NCI-H82 treated with DMSO at 0.1 percent for 48 hours (cell line): ENCODE measurements around the gene POLRMT.
"Not testable (repeated sequence)": the region's sequence is repeated elsewhere in the genome, so short reads cannot be mapped to it uniquely, and the experiment has no call there.

ENCODE experiments used
- DNase-seq: peaks from one replicate; lab custom pipeline; 2025; ENCODE audit not compliant: unreplicated experiment; lab: John Stamatoyannopoulos, UW

Gene POLRMT

DNA sequence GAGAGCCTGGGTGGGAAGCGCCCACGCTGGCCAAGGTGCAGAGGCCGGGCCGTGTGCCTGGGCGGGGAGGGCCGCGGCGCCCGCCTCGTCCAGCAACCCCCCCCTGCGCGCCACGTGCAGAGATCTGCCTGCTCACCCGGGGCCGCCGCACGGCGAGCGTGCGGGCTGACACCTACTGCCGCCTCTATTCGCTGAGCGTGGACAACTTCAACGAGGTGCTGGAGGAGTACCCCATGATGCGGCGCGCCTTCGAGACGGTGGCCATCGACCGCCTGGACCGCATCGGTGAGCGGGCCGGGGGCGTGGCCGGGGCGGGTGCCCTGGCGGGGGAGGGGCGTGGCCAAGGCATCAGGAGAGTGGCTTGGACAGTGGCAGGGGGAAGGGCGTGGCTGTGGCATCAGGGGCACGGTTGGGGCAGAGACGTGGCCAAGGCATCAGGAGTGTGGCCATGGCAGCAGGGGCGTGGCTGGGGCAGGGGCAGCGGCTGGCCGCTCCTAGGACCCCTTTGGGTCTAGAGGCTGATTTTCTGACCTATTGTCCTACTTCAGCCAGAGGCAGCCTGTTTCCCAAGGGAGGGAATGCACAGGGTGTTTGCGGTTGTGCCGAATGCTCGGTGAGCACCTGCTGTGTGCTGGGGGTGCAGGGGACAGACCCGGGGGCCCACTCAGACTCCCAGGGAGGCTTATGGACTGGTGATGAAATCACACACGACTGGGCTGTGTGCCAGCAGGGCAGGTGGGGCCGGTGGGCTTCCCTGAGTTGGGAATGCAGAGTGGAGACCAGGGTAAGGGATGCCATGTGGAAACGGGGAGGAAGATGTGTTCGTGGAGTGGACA is 19.4 kb downstream of the POLRMT start:
- no peak for DNase-seq

GRCh38 chr19:612941-613340 is 20.4 kb downstream of the POLRMT start:
- no peak for DNase-seq

- no peak for DNase-seq
Measured at GRCh38 chr19:611481-611868, 21.9 kb downstream of the POLRMT start.

- DNase-seq = peak; percentile 48
Measured at GRCh38 chr19:610801-611480, 22.4 kb downstream of the POLRMT start.

DNA sequence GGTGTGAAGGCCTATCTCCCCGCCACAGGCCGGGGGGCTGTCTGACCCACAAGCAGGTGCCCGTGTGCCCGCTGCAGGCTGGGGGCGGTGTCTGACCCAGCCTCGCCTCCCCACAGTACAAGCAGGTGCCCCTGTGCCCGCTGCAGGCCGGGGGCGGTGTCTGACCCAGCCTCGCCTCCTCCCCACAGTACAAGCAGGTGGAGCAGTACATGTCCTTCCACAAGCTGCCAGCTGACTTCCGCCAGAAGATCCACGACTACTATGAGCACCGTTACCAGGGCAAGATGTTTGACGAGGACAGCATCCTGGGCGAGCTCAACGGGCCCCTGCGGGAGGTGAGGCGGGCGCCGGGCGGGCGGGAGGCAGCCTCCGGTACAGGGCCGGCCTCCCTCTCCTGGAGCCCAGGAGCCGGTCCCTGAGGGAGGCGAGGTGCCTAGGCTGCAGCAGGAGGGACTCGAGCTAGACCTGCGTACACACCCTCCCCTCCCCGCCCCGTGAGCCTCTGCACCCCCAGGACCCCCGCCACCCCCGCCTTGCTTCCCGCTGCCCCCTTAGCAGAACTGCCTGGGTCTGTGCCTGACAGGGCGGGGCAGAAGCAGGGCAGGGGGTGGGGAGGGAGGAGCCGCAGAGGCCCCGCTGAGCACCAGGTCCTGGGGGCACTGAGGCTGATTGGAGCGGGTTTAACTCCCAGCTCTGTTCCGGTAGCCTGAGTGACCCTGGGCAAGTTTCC is 23.1 kb downstream of the POLRMT start:
- no peak for DNase-seq

DNA sequence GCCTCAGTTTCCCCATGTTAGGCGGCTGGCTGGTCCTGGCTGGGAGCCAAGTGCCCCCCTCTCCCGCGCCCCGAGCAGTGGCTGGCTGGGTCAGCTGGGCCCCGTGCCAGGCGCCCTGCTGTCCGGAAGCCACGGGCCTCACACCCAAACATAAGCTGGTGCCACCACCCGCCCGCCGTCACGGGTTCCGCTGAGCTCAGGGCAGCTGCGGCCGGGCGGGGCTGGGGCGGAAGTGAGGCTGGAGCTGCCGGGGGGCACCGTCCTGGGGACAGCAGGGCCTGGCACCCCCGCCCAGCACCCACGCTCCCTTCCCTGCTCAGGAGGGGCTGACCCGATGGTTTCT is 24.4 kb downstream of the POLRMT start:
- no peak for DNase-seq

GRCh38 chr19:608155-609003 is 25.0 kb downstream of the POLRMT start:
- DNase-seq = no peak

- no peak for DNase-seq
Measured at GRCh38 chr19:607301-608154, 25.8 kb downstream of the POLRMT start.

GRCh38 chr19:605061-605971 is 28.0 kb downstream of the POLRMT start:
- not testable (repeated sequence) for DNase-seq

DNA sequence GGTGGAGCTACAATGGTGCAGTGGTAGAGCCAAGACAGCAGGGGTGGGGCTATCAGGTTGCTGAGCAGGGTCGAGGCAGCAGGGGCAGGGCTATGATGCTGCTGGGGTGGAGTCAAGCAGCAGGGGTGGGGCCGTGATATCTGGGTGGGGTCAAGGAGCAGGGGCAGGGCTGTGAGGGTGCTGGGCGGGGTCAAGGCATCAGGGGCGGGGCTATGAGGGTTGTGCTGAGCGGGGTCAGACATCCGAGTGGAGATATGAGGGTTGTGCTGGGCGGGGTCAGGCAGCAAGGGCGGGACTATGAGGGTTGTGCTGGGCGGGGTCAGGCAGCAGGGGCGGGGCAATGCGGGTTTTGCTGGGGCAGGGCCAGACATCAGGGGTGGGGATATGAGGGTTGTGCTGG is 29.0 kb downstream of the POLRMT start:
- no peak for DNase-seq

GRCh38 chr19:603779-604178 is 29.6 kb downstream of the POLRMT start:
- not testable (repeated sequence) for DNase-seq

DNA sequence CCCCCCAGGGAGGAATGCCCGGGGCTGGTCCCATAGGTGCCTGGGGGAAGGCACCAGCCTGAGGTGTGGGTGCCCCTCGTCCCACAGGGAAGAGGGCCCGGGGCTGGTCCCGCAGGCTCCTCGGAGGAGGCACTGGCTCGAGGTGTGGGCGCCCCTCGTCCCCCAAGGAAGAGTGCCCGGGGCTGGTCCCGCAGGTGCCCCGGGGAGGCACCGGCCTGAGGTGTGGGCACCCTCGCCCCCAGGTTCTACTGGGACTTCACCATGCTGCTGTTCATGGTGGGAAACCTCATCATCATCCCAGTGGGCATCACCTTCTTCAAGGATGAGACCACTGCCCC is 30.1 kb downstream of the POLRMT start:
- not testable (repeated sequence) for DNase-seq

GRCh38 chr19:602391-603301 is 30.7 kb downstream of the POLRMT start:
- no peak for DNase-seq

- no peak for DNase-seq
Measured at GRCh38 chr19:601790-602189, 31.5 kb downstream of the POLRMT start.

GRCh38 chr19:601310-601709 is 32.0 kb downstream of the POLRMT start:
- DNase-seq = no peak

GRCh38 chr19:597406-598315 is 35.7 kb downstream of the POLRMT start:
- DNase-seq = no peak

DNA sequence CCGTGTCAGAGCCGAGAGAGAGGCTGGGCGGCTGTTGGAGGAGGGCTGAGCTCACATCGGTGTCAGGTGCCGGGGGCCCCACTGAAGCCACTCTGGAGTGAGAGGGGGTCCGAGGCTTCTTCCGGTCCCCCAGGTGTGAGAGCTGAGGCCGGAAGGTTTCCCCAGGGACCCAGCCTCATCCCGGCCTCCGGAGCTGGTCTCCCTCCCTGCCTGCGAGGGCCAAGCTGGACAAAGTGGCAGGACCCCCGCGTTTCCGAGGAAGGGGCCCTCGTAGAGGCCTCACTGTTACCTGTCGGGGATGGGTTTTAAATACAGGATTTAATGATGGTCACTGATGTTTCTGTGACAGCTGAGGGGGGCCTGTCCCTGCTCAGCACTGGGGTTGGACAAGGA is 37.1 kb downstream of the POLRMT start:
- DNase-seq = no peak
